Spinal cord (tissue), 10 donors: ENCODE measurements around the gene RYK. TPM values are rescaled to one million over a fixed set of nuclear protein-coding genes. Genes with fewer than 3 reads are reported as not detected.

Experiments used
- DNase-seq, 6 donors: peaks; one replicate each; pipeline versions ENCODE4 v3.0.0 to v3.0.0-alpha.2; 2013 to 2015; ENCODE audit warnings: low spot score in 6 of 6, low read depth in 4 of 6
- H3K27ac ChIP-seq: one replicate; pipeline ENCODE4 v1.5.1; 2013; ENCODE audit warnings: low read depth, low read length, control low read depth
- H3K27me3 ChIP-seq: one replicate; pipeline ENCODE4 v1.6.1; 2013; ENCODE audit warnings: low read length; ENCODE audit not compliant: control insufficient read depth, insufficient read depth
- H3K36me3 ChIP-seq: one replicate; pipeline ENCODE4 v1.6.1; 2013; ENCODE audit warnings: low read length; ENCODE audit not compliant: control insufficient read depth, insufficient read depth
- H3K4me1 ChIP-seq: one replicate; pipeline ENCODE4 v1.6.1; 2013; ENCODE audit warnings: low read length; ENCODE audit not compliant: control insufficient read depth, insufficient read depth
- H3K4me3 ChIP-seq: one replicate; pipeline ENCODE4 v1.5.1; 2013; ENCODE audit warnings: low read depth, low read length, control low read depth
- H3K9me3 ChIP-seq: one replicate; pipeline ENCODE4 v1.6.1; 2013; ENCODE audit warnings: low read length; ENCODE audit not compliant: control insufficient read depth, insufficient read depth
- WGBS: methylation state at CpG from one replicate; pipeline ENCODE4 v1.1.5; 2013; ENCODE audit warnings: missing lambda C conversion rate; ENCODE audit not compliant: insufficient coverage; 5-methylcytosine and 5-hydroxymethylcytosine counted together
- polyA plus RNA-seq, 2 donors: library from polyadenylated mRNA; unstranded; fragments of 120-200 nt; gene quantifications; one replicate each; pipeline ENCODE4 v1.2.1, GENCODE V29; 2013; ENCODE audit not compliant: insufficient read length in 2 of 2
- total RNA-seq, 2 donors: library from RNA; depleted of rRNA in 1 of 2; stranded (reverse); fragments of 120-200 nt in 1 of 2; fragments of >200 nt in 1 of 2; gene quantifications; one replicate each; pipeline versions ENCODE4 v1.2.3 to v1.2.4, GENCODE V29; 2013 to 2014
- donor health status: healthy.

RYK gene
- total and polyA plus RNA-seq, 4 donors: 39.6 to 92.2 (median 66.2) TPM

- no peak overlapping the region for H3K27ac ChIP-seq
- H3K4me3 ChIP-seq: no peak overlapping the region
- no peaks in the 10 kb centered on the region for H3K4me1 ChIP-seq
- no peak for DNase-seq
- no peaks in the 10 kb centered on the region for H3K36me3 ChIP-seq
- no peaks in the 10 kb centered on the region for H3K27me3 ChIP-seq
- no peaks in the 10 kb centered on the region for H3K9me3 ChIP-seq
- 100% methylated on average over 1 of the region's 2 CpGs for WGBS
Measured at GRCh38 chr3:134110963-134111362, 139.7 kb downstream of the RYK start.

Other genes with a start within 250 kb of the RYK start
- gene SLCO2A1, start 220.9 kb downstream of the RYK start, total RNA-seq: 1 to 10 TPM; 1.8 to 3.7 TPM
- 10 to 100 TPM; 12.5 to 13.2 TPM for gene SLCO2A1, start 220.9 kb downstream of the RYK start, polyA plus RNA-seq
- 10 to 100 TPM; 54.7 to 82.9 TPM for gene AMOTL2, start 123.6 kb upstream of the RYK start, total RNA-seq
- gene AMOTL2, start 123.6 kb upstream of the RYK start, polyA plus RNA-seq: 10 to 100 TPM; 64.7 to 82.0 TPM
- gene ANAPC13, start 235.1 kb upstream of the RYK start, total RNA-seq: 100 to 1,000 TPM in 1 of 2 donors, 10 to 100 TPM in 1; 99.0 to 102 TPM
- 100 to 1,000 TPM; 111 to 143 TPM for gene ANAPC13, start 235.1 kb upstream of the RYK start, polyA plus RNA-seq
- gene CEP63, start 235.2 kb upstream of the RYK start, total RNA-seq: 10 to 100 TPM; 26.3 to 27.3 TPM
- gene CEP63, start 235.2 kb upstream of the RYK start, polyA plus RNA-seq: 10 to 100 TPM; 29.9 to 35.2 TPM